ENCODE measurements around the gene CRACR2B.

CRACR2B gene

DNA sequence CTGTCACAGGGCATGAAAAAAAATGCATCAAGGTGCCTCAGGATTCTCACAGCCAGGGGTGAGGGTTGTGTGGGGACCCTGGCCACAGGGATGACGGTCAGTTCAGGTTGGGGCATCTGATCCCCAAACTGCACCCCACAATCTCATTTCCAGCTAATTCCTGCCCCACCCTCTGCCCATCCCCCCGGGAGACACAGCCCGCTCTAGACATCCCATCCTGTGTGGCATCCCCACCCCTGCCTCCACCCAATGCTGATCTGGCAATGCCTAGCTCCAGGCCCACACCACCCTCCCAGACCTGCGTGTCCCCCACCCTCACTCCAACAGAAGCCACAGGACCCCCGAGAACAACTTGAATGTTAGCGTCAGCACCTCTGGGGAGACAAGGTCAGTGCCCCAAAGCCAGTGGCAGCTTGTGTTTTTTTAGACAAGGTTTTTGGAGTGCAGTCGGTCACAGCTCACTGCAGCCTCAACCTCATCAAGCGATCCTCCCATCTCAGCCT is 40.2 kb downstream of the CRACR2B start:
- no peak for DNase-seq (ENCODE audit: low read depth in 2 of 2)

DNA sequence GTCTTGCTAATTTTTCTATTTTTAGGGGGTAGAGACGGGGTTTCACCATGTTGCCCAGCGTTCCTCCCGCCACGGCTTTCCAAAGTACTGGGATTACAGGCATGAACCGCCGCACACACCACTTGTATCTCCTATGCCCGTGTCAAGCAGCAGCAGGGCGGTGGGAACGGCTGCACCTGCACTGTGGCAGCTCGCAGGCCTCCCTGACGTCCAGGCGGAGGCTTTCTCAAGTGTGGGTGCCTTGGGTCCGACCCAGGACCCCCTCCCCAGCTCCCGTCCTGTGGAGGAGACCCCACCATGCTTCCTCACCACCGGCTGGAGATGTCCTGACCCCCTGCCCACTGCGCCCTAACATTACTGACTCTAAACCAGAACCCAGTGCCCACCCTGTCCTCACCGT is 40.7 kb downstream of the CRACR2B start:
- DNase-seq (ENCODE audit: low read depth in 2 of 2): no peak

DNA sequence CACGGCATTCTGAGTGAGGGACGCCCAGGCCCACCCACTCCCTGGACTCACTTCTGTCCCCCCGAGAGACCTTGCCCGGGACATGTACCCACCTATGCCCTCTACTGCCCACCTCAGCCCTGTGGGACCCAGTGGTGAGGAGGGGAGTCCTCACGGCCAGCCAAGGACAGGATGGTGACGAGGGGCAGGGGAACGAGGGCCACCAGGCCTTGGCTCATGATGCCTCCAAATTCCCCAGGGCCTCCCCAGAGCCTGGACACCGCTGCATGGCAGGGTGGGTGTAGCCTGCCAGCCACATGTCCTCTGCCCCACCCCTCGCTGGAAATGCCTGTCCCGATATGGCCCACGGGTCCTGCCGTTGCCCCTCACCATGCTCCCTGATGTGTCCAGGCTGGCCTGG is 41.1 kb downstream of the CRACR2B start:
- no peak for DNase-seq (ENCODE audit: low read depth in 2 of 2)

DNA sequence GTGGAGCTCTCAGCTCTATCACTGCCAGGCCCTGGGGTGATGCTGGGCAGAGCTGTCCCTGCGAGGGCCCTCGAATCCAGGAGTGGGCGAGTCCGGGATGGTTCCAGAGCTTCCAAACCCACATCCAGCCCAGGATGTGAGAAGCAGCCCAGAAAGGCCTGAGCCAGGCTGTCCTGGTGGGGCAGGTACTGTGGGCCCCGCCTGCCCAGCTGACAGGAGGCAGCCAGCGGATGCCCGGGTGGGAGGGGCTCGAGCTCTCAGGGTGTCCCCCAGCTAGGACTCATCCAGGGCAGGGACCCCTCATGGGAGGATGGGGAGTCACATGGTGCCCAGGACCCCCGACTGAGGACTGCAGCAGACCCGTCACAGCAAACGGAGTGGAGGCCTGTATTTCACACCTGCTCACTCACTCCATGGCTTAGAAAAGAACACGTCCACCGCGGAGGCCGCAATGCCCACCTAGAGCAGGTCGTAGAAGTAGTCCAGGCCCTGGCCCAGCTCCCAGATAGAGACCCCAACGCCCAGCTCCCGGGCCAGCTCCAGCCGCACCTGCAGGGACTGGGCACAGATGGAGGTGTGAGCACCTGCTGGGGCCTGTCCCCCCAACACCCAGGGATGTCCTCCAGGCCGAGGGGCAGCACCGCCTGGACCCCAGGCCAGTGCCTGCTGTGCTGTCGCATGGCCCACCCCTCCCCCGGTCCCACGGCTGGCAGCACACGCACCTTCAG is 41.8 kb downstream of the CRACR2B start:
- DNase-seq (ENCODE audit: low read depth in 2 of 2): no peak

DNA sequence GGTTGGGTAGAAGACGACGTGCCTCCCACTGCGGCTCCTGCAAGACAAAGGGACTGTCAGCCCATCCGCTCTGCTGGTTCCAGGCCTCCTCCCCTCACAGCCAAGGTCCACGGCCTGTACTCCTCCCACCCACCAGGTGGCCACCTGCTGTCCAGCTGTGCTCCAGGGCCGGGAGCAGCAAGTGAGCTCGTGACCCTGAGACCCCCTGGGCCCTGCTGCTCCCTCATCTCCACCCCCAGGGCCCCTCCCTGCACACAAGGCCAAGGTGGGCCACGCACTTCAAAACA is 42.4 kb downstream of the CRACR2B start:
- DNase-seq (ENCODE audit: low read depth in 2 of 2): no peak

DNA sequence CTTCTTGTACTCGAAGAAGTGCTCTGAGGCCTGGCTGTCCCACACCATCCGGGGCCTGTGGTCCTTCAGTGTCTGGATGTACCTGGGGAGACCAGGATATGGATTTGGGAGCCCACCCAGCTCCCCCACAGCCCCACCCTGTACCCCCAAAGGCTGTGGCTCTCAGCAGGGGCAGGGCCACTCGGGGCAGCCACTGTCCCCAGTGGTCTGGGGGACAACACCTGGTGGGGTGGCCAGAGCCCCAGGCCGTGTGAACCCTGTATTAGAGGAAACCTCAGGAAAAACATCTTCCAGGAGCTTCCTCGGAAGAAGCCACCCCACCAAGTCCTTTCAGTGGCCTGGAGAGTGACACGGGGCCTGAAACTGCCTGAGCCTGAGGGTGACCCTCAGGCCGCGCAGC is 42.7 kb downstream of the CRACR2B start:
- no peak for DNase-seq (ENCODE audit: low read depth in 2 of 2)

DNA sequence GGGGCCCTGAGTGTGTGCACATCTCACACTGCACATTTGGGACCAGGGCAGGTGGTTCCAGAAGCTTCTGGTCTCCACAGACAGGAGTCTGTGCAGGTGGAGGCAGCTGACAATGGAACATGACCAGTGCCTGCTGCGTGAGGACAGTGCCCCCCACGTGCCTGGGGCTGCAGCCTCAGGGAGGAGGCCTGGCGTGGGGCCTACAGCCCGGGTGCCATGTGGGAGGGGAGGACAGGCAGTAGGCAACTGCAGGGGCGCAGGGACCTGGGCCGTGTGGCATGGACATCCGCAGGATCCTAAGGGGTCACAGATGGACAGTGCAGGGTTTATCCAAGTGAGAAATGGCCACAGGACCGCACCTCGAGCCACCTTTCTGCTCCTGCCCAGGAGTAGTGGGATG is 43.8 kb downstream of the CRACR2B start:
- no peak for DNase-seq (ENCODE audit: low read depth in 2 of 2)

DNA sequence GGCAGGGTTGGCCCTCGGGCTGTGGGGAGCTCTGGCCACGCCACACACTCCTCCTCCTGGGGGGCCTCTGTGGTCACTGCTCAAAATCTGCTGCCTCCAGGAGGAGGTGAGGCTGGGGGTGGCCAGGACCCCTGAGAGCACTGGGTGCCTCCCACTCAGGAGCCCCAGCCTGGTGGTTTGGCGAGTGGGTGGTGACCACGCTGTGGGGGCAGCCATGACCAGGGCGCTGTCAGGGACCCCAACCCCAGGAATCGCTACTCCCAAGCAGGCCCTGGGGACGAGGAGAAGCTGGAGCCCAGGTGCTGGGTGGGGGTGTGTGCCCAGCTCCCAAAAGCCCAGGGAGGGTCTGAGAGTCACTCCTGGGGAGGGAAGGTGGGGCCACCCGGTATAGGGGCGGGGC is 45.1 kb downstream of the CRACR2B start:
- DNase-seq (ENCODE audit: low read depth in 2 of 2): no peak

DNA sequence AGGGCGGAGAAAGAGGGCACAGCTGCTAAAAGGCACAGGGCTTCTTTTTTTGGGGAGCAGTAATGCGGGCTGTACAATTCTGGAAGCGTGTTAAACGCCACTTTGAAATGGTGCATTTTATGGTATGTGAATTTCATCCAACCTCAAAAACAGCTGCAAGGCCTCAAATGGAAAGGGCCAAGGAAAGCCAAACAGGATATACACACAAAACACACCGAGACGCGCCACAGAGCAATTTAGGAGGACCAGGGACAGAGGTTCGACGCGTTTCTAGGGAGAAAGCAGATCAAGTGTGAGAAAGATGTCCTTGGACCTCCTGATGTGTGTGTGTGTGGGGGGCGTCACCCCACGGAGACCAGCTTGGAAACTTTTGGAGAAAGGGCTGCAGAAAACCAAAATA is 46.0 kb downstream of the CRACR2B start:
- no peak for DNase-seq (ENCODE audit: low read depth in 2 of 2)

DNA sequence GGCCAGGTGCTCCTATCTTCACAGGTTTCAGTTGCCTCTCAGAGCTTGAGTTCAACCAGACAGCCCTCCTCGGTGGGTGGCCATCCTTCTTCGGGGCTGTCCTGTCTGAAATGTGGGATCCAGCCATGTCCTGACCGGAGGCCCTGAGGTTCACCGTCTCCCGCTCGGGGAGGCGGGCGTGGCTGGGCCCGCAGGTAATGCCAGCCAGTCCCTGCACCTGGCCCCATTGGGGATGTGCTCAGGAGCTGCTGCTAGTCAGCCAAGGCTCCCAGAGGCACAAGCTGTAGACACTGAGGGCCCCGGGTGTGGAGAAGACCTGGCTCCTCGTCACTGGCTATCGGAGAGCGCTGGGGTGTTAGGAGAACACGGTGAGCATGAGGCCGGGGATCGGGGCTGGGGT is 47.5 kb downstream of the CRACR2B start:
- DNase-seq (ENCODE audit: low read depth in 2 of 2): no peak

DNA sequence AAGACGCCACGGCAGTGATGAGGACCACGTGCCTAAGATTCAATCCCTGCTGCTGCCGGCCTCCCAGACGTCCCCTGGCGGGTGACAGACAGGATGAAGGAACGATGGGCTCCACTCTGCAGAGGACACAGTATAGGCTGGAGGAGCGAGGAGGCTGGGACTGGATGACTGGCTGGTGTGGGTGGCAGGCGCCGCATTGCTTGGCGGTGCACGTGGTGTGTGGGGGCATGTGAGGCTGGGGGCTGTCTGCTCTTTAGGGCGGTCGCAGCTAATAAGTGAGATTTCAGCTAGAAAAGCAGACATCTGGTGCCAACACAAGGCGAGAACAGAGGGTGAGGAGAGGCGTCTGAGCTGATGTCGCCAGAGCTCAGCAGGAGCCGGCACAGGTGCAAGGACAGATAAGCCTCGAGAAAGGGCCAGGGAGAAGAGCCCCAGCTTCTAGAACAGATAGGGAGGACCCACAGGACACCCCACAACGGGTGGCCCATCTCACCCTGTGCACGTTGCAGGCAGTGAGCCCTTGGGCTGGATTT is 48.1 kb downstream of the CRACR2B start:
- DNase-seq (ENCODE audit: low read depth in 2 of 2): no peak

DNA sequence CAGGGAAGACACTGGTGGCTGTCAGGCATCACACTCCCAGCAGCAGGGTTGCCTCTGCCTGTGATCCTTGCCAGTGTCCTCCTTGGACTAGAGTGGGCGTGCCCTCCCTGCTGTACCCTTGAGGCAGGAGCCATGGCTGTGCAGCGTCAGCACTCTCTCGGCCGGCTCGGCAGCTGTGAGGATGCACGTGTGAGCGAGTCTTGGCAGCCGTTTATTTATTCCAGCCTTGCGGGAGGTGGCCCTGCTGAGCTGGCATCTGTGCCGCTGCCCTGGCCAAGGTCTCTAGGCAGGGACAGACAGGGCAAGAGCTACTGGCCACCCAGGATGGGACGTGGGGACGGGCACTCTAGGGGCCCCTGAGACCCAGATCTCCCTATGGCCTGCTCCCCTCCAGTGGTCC is 48.8 kb downstream of the CRACR2B start:
- no peak for DNase-seq (ENCODE audit: low read depth in 2 of 2)

DNA sequence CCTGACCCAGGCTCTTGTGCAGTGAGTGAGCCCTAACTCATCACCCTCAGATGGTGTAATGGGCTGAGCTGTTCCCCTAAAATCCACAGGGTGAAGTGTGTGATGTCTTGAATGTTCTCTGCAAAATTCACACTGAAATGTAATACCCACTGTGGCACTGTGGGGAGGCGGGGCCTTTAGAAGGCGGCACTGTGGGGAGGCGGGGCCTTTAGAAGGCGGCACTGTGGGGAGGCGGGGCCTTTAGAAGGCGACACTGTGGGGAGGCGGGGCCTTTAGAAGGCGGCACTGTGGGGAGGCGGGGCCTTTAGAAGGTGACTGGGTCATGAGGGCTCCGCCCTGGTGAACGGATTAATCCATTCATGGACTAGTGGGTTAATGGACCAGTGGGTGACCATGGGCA is 49.8 kb downstream of the CRACR2B start:
- no peak for DNase-seq (ENCODE audit: low read depth in 2 of 2)

DNA sequence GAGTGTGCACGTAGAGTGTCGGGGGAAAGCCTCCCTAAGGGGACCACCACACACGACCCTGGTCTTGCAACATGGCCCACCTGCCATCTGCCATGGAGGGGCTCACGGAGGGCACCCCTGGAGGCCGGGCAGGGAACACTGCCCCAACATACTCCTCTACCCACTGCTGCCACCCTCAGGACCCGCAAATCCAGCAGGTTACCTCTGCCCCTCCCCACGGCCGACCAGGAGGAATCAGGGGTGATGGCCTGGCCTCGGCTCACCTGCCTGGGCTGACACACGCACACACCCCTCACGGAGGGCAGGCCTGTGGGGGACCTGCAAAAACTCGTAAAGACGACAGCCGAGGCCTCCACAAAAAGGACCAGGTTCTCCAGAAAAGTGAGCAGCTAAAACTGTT is 52.7 kb downstream of the CRACR2B start:
- DNase-seq (ENCODE audit: low read depth in 2 of 2): no peak
